ENCODE data around the gene LSP1.

Gene LSP1

GRCh38 chr11:1838077-1838425 is 14.8 kb upstream of the LSP1 start:
- no peak for DNase-seq

DNA sequence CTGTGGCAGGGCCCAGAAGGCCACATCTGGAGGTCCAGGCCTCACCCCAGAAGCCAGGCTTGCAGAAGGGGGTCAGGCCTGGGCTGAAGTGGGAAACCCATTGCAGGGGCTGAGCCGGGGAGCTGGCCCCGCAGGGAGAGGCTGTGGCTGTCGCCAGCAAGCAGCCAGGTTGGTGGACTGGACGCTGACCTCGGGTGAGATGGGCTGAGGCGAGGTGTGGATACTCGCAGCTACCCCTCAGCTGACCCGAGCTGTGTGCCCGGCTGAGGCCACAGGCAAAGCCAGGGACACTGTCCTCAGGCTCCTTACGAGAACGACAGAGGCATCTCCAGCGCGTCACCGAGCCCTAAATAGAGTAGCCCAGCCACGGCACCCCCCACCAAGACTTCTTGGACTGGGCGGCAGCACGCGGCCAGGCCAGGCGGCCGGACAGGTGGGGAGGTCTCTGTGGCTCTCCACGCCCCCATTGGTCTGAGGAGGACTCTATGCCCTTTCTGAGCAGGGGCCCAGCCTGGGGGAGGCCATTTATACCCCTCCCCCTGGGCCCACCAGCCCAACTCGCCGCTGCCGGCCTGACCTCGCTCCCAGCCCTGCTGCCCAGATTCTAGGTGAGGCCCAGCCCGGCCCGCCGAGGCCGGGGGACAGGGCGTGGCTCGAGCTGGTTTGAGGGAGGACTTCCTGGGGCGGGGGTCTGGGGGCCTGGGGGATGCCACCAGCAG is 14.3 kb upstream of the LSP1 start, which contains the start of gene TNNI2:
Gene TNNI2, plus strand, starts transcription at position 556 of the 719 bp plus-strand sequence. CDS start 716 bp downstream, outside the sequence.
- no peak for DNase-seq

GRCh38 chr11:1839204-1839923 is 13.5 kb upstream of the LSP1 start:
- no peak for DNase-seq

DNA sequence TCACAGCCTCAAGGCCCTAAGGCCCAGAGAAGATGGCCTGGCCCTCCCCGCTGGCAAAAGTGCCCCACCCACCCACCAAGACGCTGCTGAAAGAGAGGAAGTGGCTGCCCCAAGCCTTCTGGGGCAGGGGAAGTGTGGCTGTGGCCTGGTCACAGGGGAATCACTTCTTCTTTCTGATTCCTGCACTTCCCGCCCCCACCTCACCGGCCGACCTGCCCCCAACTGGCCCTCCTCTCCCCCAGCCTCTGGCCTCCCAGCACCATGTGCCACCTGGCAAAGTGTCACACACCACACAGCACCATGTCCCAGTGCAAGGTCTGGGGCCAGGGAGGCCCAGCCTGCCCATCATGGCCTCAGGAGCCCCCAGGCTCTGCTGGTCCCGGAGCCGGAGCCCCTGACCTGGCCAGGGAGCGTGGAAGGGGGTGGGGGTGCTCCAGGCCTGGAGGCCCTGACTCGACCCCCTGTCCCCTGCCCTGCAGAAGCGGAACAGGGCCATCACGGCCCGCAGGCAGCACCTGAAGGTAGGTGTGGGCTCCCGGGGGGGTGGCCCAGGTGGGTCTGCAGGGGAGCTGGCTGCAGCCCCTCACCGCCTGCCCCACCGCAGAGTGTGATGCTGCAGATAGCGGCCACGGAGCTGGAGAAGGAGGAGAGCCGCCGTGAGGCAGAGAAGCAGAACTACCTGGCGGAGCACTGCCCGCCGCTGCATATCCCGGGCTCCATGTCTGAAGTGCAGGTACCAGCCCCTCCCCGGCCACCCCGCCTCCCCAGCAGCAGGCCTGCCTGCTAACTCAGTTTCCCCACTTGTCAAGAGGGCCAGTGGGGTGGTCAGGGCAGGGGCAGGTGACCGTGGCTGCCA is 12.7 kb upstream of the LSP1 start:
- peak in 1 of 2 donors; percentile 23 for DNase-seq

DNA sequence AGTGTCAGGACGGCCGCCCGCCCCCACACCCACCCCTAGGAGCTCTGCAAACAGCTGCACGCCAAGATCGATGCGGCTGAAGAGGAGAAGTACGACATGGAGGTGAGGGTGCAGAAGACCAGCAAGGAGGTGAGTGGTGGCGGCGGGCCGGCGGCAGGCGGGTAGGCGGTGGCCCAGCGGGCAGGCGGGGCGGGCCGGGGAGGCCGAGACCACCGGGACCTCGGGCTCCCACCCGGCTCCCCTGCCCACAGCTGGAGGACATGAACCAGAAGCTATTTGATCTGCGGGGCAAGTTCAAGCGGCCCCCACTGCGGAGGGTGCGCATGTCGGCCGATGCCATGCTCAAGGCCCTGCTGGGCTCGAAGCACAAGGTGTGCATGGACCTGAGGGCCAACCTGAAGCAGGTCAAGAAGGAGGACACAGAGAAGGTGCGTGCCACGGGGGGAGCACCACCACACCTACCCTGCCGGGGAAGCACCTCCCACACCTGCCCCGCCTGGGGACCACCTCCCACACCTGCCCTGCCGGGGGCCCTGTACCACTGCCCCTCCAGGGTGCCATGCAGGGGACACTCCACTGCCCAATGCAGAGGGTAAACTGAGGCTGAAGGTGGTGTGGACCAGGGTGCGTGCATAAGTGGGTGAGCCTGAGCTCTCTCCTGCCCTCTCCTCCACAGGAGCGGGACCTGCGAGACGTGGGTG is 12.0 kb upstream of the LSP1 start:
- no peak for DNase-seq

GRCh38 chr11:1841511-1842148 is 11.3 kb upstream of the LSP1 start:
- DNase-seq: no peak

GRCh38 chr11:1842149-1843097 is 10.5 kb upstream of the LSP1 start:
- no peak for DNase-seq

DNA sequence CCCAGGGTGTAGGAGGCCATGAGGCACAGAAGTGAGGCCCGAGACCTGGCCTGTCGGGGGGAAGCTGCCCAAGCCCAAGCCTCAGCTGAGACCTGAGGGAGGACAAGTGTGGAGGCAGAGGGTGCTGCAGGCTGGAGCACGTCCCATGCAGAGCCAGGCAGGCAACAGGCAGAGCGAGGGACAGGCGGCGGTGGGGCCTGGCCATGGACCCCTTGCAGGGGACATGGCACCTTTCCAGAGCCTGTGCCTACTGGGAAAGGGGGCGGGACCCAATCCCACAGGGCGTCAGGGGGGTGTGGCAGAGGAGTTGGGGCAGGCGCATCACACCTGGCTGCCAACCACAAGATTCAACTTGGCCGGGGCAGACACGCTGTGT is 9.8 kb upstream of the LSP1 start:
- no peak for DNase-seq

GRCh38 chr11:1843796-1844195 is 9.1 kb upstream of the LSP1 start:
- no peak for DNase-seq

- DNase-seq: no peak
These were observed 8.4 kb upstream of the LSP1 start for GRCh38 chr11:1844221-1845094.

DNA sequence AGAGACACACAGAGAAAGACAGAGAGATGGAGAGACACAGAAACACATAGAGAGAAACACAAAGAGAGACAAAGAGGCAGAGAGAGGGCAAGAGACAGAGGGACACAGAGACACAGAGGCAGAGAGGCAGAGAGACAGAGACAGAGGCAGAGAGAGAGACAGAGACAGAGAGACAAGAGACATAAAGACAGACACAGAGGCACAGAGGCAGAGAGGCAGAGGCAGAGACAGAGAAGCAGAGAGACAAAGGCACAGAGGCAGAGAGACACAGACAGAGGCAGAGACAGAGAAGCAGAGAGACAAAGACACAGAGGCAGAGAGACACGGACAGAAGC is 7.8 kb upstream of the LSP1 start:
- no peak for DNase-seq

- no peak for DNase-seq
These were observed 7.1 kb upstream of the LSP1 start for GRCh38 chr11:1845561-1846452.

DNA sequence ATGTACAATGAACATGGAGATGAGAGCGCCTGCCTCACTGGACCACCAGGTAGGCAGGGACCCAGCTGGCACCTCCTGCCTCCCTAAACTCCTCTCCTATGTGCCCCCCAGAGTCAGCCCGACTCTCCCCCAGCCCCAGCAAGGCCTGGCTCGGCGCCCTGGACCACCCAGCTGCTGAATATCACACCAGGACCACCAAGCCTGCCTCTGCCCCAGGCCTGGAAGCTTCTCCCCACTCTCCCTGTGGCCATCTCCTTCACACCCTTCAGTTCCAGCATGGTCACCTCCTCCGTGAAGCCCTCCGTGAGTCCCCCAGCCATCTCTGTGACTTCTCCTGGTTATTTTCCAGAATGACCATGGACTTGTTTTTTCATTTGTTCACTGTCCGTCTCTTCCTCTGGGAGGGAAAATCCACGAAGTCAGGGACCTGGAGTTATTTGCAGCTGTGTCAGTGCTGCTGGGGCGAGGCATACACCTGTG is 6.4 kb upstream of the LSP1 start:
- DNase-seq: no peak

DNA sequence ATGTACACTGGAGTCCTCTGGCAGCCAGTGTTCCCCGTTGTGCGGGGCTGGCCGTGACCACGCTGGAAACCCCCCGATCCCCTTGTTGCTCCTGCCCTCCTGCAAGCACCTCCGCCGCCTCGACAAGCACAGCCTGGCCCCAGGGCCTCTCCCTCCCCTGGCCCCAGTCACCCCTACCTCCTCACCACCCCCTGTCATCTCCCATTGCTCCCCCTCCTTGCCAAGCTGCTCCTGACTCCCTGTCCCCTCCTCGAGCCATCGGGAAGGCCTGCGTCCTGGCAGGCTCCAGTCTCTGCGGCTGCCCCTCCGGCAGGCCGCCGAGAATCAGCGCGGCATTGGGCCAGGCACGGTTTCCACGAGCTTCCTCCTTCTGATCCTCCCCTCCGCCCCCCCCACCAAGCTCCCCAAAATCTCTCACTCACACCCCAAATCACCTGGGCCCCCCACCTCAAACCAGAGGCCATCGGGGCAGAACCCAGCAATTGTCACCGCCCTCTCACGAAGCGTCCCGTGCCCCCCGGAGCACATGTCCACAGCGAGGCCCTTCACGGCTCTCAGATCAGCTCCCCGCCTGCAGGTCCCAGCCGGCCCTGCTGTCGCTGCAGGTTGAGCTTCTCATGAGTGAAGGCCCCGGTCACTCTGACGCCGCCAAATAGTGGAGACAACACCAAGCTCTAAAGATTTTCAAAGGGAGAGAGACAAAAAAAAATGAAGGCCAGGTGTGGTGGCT is 5.7 kb upstream of the LSP1 start:
- DNase-seq: no peak

DNA sequence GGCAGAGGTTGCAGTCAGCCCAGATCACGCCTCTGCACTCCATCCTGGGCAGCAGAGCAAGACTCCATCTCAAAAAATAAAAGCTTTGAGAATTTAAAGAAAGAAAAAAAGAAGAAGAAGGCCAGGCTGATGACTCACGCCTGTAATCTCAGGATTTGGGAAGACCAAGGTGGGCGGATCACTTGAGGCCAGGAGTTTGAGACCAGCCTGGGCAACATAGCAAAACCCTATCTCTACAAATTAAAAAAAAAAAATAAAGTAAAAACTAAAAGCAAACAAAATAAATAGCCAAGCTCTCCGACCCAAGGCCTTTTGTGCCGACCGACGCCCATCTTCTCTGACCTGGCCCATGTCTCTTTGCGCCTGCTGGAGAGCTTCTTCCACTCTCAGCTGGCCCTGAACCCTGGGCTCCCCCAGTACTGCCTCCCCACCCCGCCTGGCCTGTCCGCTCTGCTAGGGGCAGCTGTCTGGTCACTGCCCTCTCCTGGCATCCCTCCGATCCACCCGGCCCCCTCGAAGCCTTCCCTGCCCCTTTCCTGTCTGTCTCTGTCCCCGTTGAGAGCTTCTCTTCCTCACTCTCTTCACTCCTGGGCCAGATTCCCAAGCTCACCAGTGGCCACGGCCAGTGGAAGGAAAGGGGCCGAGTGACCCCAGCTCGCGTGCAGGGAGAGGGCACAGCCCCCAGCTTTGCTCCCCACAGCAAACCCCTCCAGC is 4.8 kb upstream of the LSP1 start:
- DNase-seq: no peak

DNA sequence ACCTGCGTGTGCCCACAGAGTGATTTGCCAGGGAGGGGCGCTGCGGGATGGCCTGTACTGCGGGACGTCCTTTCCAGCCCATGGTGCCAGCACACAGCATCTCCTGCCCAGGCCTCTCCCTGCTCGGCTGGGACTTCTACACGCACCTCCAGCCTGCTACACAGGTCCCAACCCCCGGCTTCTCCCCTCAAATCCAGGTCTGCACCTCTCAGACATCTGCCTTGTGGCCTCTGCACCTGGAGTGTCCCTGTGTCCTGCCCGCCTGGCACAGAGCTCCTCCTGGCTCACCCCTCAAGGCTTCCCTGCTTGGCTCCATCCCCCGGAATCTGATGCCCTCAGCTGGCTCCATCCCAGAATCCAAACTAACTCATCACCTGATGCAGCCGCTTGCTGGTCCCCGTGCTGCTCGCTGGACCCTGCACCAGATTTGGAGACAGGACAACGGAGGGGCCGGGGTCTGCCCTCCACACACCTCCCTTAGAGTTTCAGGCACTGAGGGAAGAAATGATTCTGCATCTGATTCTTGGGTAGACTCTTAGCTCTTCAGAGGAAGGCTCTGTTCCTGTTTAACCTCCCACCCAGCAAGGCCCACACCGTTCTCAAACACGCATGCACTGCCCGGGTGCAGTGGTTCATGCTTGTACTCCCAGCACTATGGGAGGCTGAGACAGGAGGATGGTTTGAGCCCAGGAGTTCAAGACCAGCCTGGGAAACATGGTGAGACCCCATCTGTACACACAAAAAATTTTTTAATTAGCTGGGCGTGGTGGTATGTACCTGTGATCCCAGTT is 4.0 kb upstream of the LSP1 start:
- DNase-seq: no peak

Data from hippocampal formation (tissue), 2 donors.